Measurements from ENCODE around the gene AOPEP. TPM values are rescaled to one million over a fixed set of nuclear protein-coding genes. Genes with fewer than 3 reads are reported as not detected.

AOPEP gene
- total RNA-seq, 6 donors from 2014 or later = 55.4 to 410 (median 111) TPM

DNA sequence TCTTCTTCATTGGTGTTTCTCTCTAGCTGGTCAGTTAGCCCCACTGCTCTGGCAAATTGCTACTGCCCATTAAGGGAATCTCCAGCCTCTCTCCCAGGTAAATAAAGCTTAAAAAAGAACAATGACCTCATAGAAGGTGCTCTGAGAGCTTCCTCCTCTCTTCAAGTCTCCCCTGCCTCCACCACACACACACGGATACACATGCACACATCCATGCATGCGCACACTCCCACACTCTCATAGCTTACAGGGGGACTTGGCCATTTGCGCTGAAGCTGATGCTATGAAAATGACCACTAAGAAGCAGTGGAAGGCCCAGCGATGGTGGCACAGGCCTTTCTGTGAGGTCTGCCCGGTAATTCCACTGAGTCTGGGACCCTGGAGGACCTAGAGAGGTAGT lies 250.9 kb downstream of the AOPEP start:
- Histone ChIP-seq H3K4me3 (no peak overlapping the region), H3K27ac (no peak overlapping the region), H3K4me1 (peaks cover 0 to 6% (median under 1%) of the 10 kb centered on the region in 4 donors), H3K36me3 (no peaks in the 10 kb centered on the region), H3K27me3 (no peaks in the 10 kb centered on the region), H3K9me3 (no peaks in the 10 kb centered on the region)
- 91 to 97% methylated on average over 5 of the region's 5 CpGs for WGBS, 2 donors
- DNase-seq = no peak
- ATAC-seq (ENCODE audit: low FRiP score in 2 of 2) = no peak
- TF ChIP-seq POLR2A (IDR thresholded peaks at IDR 0.05) (no peak), EP300 (IDR thresholded peaks at IDR 0.05) (no peak), POLR2AphosphoS5 (IDR thresholded peaks at IDR 0.05) (no peak)
- TF ChIP-seq, protein P1, sequence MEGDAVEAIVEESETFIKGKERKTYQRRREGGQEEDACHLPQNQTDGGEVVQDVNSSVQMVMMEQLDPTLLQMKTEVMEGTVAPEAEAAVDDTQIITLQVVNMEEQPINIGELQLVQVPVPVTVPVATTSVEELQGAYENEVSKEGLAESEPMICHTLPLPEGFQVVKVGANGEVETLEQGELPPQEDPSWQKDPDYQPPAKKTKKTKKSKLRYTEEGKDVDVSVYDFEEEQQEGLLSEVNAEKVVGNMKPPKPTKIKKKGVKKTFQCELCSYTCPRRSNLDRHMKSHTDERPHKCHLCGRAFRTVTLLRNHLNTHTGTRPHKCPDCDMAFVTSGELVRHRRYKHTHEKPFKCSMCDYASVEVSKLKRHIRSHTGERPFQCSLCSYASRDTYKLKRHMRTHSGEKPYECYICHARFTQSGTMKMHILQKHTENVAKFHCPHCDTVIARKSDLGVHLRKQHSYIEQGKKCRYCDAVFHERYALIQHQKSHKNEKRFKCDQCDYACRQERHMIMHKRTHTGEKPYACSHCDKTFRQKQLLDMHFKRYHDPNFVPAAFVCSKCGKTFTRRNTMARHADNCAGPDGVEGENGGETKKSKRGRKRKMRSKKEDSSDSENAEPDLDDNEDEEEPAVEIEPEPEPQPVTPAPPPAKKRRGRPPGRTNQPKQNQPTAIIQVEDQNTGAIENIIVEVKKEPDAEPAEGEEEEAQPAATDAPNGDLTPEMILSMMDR (IDR thresholded peaks at IDR 0.05) = no peak

DNA sequence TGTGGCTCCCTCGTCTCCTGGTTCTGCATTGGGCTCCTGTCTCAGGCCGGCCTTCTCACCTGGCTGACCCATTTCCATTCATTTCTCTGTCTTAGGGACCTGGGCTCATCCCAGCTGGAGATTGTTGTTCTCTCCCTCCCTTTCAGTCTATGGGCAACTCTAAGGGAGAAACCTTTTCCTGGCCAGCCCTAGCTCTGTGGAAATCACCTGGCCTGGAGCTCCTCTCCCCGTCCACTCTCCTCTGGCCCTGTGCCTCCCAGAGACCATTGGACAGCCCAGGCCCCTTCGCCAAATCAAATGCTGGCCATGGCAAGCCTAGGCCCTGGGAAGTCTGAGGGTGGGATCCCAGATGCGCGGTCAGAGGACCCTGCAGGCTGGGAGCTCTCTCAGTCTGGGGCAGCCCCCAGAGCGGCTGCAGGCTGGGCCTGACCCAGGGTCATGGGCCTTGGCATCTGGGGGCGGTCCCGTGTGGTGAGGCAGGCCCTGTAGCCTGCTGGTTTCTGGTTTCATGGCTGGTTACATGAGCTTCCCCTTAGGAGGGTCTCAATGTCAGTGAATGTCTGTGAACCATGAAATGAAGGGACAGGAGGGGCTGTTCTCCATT lies 253.5 kb downstream of the AOPEP start:
- no peaks in the 10 kb centered on the region for H3K4me1 ChIP-seq
- TF ChIP-seq, protein P1 (IDR thresholded peaks at IDR 0.05) = no peak
- TF ChIP-seq POLR2AphosphoS5 (IDR thresholded peaks at IDR 0.05) = no peak
- TF ChIP-seq EP300 (IDR thresholded peaks at IDR 0.05) = no peak
- TF ChIP-seq POLR2A (IDR thresholded peaks at IDR 0.05) = no peak
- no peaks in the 10 kb centered on the region for H3K9me3 ChIP-seq
- peak in 1 of 2 donors; percentile 7 for ATAC-seq (ENCODE audit: low FRiP score in 2 of 2)
- no peak overlapping the region for H3K27ac ChIP-seq
- H3K4me3 ChIP-seq = no peak overlapping the region
- H3K27me3 ChIP-seq = no peaks in the 10 kb centered on the region
- 95 to 96% methylated on average over 9 of the region's 9 CpGs for WGBS, 2 donors
- no peaks in the 10 kb centered on the region for H3K36me3 ChIP-seq
- peak in 1 of 2 donors; percentile 42 for DNase-seq

DNA sequence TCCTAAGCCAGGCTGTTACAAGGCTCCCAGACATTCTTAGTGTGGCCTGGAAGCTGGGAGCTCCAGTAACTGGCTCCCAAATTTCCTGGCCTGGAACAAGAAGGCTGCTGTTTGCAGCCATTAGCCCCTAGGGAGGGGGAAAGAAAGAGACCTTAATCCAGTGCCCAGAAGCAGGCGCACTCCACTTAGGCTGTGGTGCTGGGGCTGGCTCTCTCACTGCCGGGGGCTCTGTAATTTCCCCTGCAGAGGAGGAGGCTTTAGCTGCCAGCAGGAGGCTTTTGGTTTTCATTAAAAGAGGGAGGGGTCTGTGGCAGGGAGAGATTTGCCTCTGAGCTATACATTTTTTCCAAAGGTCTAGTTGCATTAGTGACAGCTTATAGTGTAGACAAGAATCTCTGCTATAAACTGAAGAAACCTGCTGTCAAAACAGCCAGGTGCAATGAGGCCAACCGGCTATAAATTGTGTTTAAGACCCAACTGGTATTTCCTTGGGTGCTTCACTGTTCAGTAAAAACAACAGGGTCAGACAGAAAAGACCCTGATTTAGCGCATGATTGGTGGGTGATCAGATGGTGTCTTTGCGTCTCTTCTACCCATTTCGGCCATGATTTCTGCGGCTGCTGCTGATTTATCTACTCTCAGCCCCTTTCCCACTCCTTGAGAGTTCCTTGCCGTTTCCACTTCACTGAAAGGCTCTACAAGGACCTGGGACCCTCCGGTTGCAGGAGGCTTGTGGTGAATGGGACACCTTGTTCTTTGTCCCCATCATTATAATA lies 254.6 kb downstream of the AOPEP start:
- no peak for TF ChIP-seq EP300 (IDR thresholded peaks at IDR 0.05)
- TF ChIP-seq, protein P1 (IDR thresholded peaks at IDR 0.05) = no peak
- no peak for TF ChIP-seq POLR2A (IDR thresholded peaks at IDR 0.05)
- TF ChIP-seq POLR2AphosphoS5 (IDR thresholded peaks at IDR 0.05) = no peak
- Histone ChIP-seq H3K27me3 (no peaks in the 10 kb centered on the region), H3K36me3 (no peaks in the 10 kb centered on the region), H3K27ac (no peak overlapping the region), H3K4me1 (no peaks in the 10 kb centered on the region), H3K9me3 (no peaks in the 10 kb centered on the region), H3K4me3 (no peak overlapping the region)
- ATAC-seq (ENCODE audit: low FRiP score in 2 of 2) (no peak), DNase-seq (no peak)
- 90 to 92% methylated on average over 8 to 9 of the region's 9 CpGs for WGBS, 2 donors

DNA sequence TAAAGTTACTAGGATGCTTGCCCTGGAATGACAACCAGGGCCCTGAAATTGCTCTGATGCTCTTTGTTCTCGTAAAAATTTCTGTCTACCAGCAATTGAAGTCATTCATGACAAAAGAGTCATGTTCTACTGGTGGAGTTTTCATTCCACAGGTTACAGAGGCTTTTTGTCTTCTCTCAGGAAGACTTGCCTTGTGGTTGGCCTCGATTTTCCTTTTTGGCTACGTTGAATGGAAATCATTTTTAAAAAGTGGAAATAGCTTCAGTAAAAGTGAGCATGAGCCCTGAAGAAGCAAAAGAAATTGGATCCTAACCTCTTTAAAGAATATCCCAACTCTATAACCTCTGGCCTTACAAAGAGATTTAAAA lies 255.2 kb downstream of the AOPEP start:
- Histone ChIP-seq H3K9me3 (no peaks in the 10 kb centered on the region), H3K27me3 (no peaks in the 10 kb centered on the region), H3K4me1 (no peaks in the 10 kb centered on the region), H3K4me3 (no peak overlapping the region), H3K36me3 (no peaks in the 10 kb centered on the region), H3K27ac (no peak overlapping the region)
- TF ChIP-seq, protein P1 (IDR thresholded peaks at IDR 0.05) = no peak
- TF ChIP-seq EP300 (IDR thresholded peaks at IDR 0.05) (no peak), POLR2AphosphoS5 (IDR thresholded peaks at IDR 0.05) (no peak), POLR2A (IDR thresholded peaks at IDR 0.05) (no peak)
- no peak for DNase-seq
- WGBS, 2 donors = 90 to 94% methylated on average over 3 of the region's 3 CpGs
- ATAC-seq (ENCODE audit: low FRiP score in 2 of 2) = no peak

All from upper lobe of left lung (tissue), 6 donors.